Activated CD4-positive, alpha-beta memory T cell treated with anti-CD3 and anti-CD28 coated beads for 36 hours (primary cell): ENCODE results near the gene RNF19B. TPM values are rescaled to one million over a fixed set of nuclear protein-coding genes. Genes with fewer than 3 reads are reported as not detected.
"Not testable (repeated sequence)": the region's sequence is repeated elsewhere in the genome, so short reads cannot be mapped to it uniquely, and the experiment has no call there.

Source experiments
- CTCF ChIA-PET: fragments of 350-600 bp; sonication (Branson Sonifier 250); formaldehyde crosslinking; loops from one replicate; lab custom pipeline; 2021; ENCODE audit warnings: antibody characterized with exemption, inconsistent platforms; lab: Charles Lee
- POLR2A ChIA-PET: fragments of 350-600 bp; sonication (Branson Sonifier 250); formaldehyde crosslinking; loops from one replicate; lab custom pipeline; 2021; ENCODE audit warnings: antibody characterized with exemption; lab: Charles Lee
- DNase-seq: peaks from one replicate; pipeline ENCODE4 v3.0.0-alpha.2; 2020
- H3K27ac Mint-ChIP-seq: one replicate; pipeline ENCODE4 v1.8.0; 2021; ENCODE audit warnings: mixed read lengths
- H3K27me3 Mint-ChIP-seq: one replicate; pipeline ENCODE4 v1.8.0; 2021; ENCODE audit warnings: mixed read lengths
- H3K36me3 Mint-ChIP-seq: one replicate; pipeline ENCODE4 v1.8.0; 2021; ENCODE audit warnings: mixed read lengths
- H3K4me1 Mint-ChIP-seq: one replicate; pipeline ENCODE4 v1.8.0; 2021; ENCODE audit warnings: low read depth, mixed read lengths
- H3K4me3 Mint-ChIP-seq: one replicate; pipeline ENCODE4 v1.8.0; 2021; ENCODE audit warnings: mild to moderate bottlenecking, mixed read lengths
- H3K9me3 Mint-ChIP-seq: one replicate; pipeline ENCODE4 v1.8.0; 2021; ENCODE audit warnings: mixed read lengths
- intact Hi-C: fragments of 100-400 bp; cut with micrococcal nuclease; formaldehyde crosslinking; loops from one replicate; pipeline ENCODE4 v1.15.1; 2023
- total RNA-seq, 2 experiments: library from RNA; stranded (reverse); gene quantifications; one replicate each; pipeline ENCODE4 v1.2.3, GENCODE V29; 2021

Gene RNF19B
- total RNA-seq, 2 experiments from 2014 or later, result 72.4 to 72.8 TPM

GRCh38 chr1:32981003-32981901 is 16.6 kb upstream of the RNF19B start:
- Mint-ChIP-seq H3K4me3 (peak overlapping the region; percentile 53), H3K4me1 (peaks cover 57% of the 10 kb centered on the region), H3K27me3 (no peaks in the 10 kb centered on the region), H3K36me3 (peaks cover 2% of the 10 kb centered on the region), H3K9me3 (no peaks in the 10 kb centered on the region), H3K27ac (peak overlapping the region; percentile 88)
- ChIA-PET CTCF (interaction anchor here (0.5 to 1.7 kb wide), 13 partner anchors 8 to 118 kb away, joined by 3 to 8 read pairs (median 4); partner anchors contain the start of gene RNF19B), POLR2A (interaction anchor here (0.5 to 2.6 kb wide), 13 partner anchors 9 to 403 kb away, joined by 3 to 39 read pairs (median 4); partner anchors contain the start of gene RNF19B)
- intact Hi-C loops, result loop anchor here (1.0 kb wide), 4 partner anchors 11 to 44 kb away; partner anchors contain the start of gene RNF19B
- peak; percentile 84 for DNase-seq

DNA sequence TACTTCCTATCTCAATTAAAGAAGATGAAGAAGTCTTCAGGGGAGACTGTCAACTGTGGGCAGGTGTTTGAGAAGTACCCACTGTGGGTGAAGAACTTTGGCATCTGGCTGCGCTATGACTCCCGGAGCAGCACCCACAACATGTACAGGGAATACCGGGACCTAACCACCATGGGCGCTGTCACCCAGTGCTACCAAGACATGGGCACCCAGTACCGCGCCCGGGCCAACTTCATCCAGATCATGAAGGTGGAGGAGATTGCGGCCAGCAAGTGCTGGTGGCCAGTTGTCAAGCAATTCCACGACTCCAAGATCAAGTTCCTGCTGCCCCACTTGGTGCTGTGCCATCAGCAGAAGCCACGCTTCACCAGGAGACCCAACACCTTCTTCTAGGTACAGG is 15.5 kb upstream of the RNF19B start:
- no peak for DNase-seq
- Mint-ChIP-seq H3K27ac (peak overlapping the region; percentile 28), H3K27me3 (peaks cover 2% of the 10 kb centered on the region), H3K4me3 (no peak overlapping the region), H3K4me1 (peaks cover 52% of the 10 kb centered on the region), H3K9me3 (no peaks in the 10 kb centered on the region), H3K36me3 (peaks cover 2% of the 10 kb centered on the region)
- intact Hi-C loops, result no loop called here
- POLR2A ChIA-PET, result interaction anchor here (1.0 to 2.6 kb wide), 5 partner anchors 10 to 45 kb away, joined by 4 to 39 read pairs (median 16); partner anchors contain the start of gene RNF19B
- CTCF ChIA-PET, result interaction anchor here (1.2 to 1.7 kb wide), 5 partner anchors 9 to 75 kb away, joined by 4 to 8 read pairs (median 7); partner anchors contain the start of gene RNF19B

DNA sequence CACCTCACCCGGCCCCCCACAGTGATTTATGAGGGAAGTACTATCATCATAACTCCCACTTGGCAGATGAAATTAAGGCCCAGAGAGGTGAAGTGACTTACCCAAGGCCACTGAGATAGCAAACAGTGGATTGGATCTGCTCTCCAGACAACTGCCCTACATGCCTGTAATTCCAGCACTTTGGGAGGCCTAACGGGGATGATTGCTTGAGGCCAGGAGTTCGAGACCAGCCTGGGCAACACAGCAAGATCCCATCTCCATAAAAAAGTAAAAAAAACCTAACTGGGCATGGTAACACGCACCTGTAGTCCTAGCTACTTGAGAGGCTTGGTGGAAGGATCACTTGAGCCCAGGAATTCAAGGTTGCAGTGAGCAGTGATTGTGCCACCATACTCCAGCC is 14.2 kb upstream of the RNF19B start:
- Mint-ChIP-seq H3K4me1 (peaks cover 40% of the 10 kb centered on the region), H3K4me3 (no peak overlapping the region), H3K27ac (no peak overlapping the region), H3K36me3 (peaks cover 2% of the 10 kb centered on the region), H3K27me3 (peaks cover 2% of the 10 kb centered on the region), H3K9me3 (no peaks in the 10 kb centered on the region)
- DNase-seq, result no peak
- CTCF ChIA-PET, result no interaction called here
- POLR2A ChIA-PET, result no interaction called here
- intact Hi-C loops, result no loop called here

DNA sequence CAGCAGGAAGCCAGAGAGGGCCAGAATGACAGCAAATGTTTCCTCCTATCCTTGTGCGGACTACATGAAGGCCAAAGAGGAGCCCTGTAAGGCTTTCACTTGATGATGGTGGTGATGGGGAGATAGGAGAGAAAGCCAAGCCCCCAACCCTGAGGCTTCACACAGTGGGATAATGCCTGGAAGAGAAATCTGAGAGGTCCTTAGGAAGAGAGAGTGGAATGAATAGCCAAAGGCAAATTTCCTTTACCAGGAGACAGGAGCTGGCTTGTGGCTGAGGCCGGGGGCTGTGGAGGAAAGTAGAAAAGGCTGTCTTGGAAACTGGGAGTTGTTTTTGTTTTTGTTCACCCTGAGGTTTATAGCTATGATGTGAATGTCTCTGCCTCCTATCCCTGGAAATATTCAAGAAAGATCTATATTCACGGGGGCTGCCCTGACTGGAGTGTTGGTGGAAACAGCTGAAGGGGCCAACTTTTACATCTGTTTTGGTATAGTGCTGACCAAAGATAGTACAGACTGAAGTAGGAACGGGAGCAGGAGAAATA is 13.0 kb upstream of the RNF19B start:
- Mint-ChIP-seq H3K27ac (no peak overlapping the region), H3K4me1 (peaks cover 30% of the 10 kb centered on the region), H3K27me3 (peaks cover 4% of the 10 kb centered on the region), H3K9me3 (no peaks in the 10 kb centered on the region), H3K36me3 (peaks cover 2% of the 10 kb centered on the region), H3K4me3 (no peak overlapping the region)
- intact Hi-C loops, result no loop called here
- ChIA-PET POLR2A (no interaction called here), CTCF (no interaction called here)
- no peak for DNase-seq

DNA sequence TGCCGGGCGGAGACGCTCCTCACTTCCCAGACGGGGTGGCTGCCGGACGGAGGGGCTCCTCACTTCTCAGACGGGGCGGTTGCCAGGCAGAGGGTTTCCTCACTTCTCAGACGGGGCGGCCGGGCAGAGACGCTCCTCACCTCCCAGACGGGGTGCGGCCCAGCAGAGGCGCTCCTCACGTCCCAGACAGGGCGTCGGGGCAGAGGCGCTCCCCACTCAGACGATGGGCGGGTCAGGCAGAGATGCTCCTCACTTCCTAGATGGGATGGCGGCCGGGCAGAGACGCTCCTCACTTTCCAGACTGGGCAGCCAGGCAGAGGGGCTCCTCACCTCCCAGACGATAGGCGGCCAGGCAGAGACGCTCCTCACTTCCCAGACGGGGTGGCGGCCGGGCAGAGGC is 10.4 kb upstream of the RNF19B start:
- H3K4me3 Mint-ChIP-seq, POLR2A ChIA-PET, H3K9me3 Mint-ChIP-seq, H3K36me3 Mint-ChIP-seq, intact Hi-C loops, CTCF ChIA-PET, DNase-seq, H3K27ac Mint-ChIP-seq: not testable (repeated sequence)
- Mint-ChIP-seq H3K4me1 (peaks cover 24% of the 10 kb centered on the region), H3K27me3 (peaks cover 24% of the 10 kb centered on the region)

GRCh38 chr1:32973458-32973857 is 8.8 kb upstream of the RNF19B start:
- H3K27ac Mint-ChIP-seq, POLR2A ChIA-PET: not testable (repeated sequence)

GRCh38 chr1:32972814-32973428 is 8.3 kb upstream of the RNF19B start:
- CTCF ChIA-PET, result interaction anchor here (0.6 kb wide), 1 partner anchor 18 kb away, joined by 3 read pairs; no protein-coding TSS in a partner anchor
- no peak for DNase-seq
- H3K36me3 Mint-ChIP-seq, result peaks cover 5% of the 10 kb centered on the region
- peaks cover 24% of the 10 kb centered on the region for H3K27me3 Mint-ChIP-seq
- H3K9me3 Mint-ChIP-seq, result no peaks in the 10 kb centered on the region
- peak overlapping the region; percentile 67 for H3K4me3 Mint-ChIP-seq
- POLR2A ChIA-PET, result no interaction called here
- intact Hi-C loops, result no loop called here
- peaks cover 33% of the 10 kb centered on the region for H3K4me1 Mint-ChIP-seq
- no peak overlapping the region for H3K27ac Mint-ChIP-seq

More at GRCh38 chr1:32973458-32973857, 8.8 kb upstream of the RNF19B start:
- CTCF ChIA-PET, intact Hi-C loops, H3K36me3 Mint-ChIP-seq, H3K4me3 Mint-ChIP-seq, H3K9me3 Mint-ChIP-seq, DNase-seq: not testable (repeated sequence)
- peaks cover 24% of the 10 kb centered on the region for H3K27me3 Mint-ChIP-seq
- H3K4me1 Mint-ChIP-seq, result peaks cover 27% of the 10 kb centered on the region

- DNase-seq, result no peak
- intact Hi-C loops, result no loop called here
- Mint-ChIP-seq H3K36me3 (peaks cover 5% of the 10 kb centered on the region), H3K9me3 (no peaks in the 10 kb centered on the region), H3K4me1 (peaks cover 45% of the 10 kb centered on the region), H3K4me3 (no peak overlapping the region), H3K27me3 (peaks cover 24% of the 10 kb centered on the region), H3K27ac (no peak overlapping the region)
- POLR2A ChIA-PET, result interaction anchor here (2.9 kb wide), 1 partner anchor 9 kb away, joined by 14 read pairs; no protein-coding TSS in a partner anchor
- CTCF ChIA-PET, result interaction anchor here (0.6 to 0.9 kb wide), 2 partner anchors 10 to 35 kb away, joined by 3 read pairs; no protein-coding TSS in a partner anchor
These were observed 7.0 kb upstream of the RNF19B start for GRCh38 chr1:32971576-32971975.

DNA sequence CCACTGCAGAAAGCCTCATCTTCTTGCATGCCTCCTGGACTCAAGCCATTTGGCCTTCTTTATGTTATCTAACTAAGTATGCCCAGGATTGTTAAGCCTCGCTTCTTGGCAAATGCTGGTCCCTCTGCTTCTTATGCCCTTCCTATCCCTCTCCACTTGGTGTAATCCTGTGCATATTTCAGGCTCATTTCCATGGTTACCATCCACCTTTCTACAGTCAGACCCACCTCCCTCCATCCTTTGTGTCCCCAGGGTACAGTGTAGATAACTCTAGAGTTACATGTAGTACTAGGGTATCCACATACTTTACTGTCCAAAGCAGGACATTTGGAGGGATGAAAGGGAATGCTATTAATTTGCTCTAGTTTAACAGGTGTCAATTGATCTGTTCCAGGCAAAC is 6.5 kb upstream of the RNF19B start:
- intact Hi-C loops, result no loop called here
- H3K27me3 Mint-ChIP-seq, result peaks cover 24% of the 10 kb centered on the region
- POLR2A ChIA-PET, result interaction anchor here (2.9 kb wide), 1 partner anchor 10 kb away, joined by 14 read pairs; no protein-coding TSS in a partner anchor
- H3K9me3 Mint-ChIP-seq, result no peaks in the 10 kb centered on the region
- H3K4me1 Mint-ChIP-seq, result peaks cover 48% of the 10 kb centered on the region
- H3K4me3 Mint-ChIP-seq, result no peak overlapping the region
- CTCF ChIA-PET, result interaction anchor here (0.9 kb wide), 1 partner anchor 36 kb away, joined by 3 read pairs; no protein-coding TSS in a partner anchor
- no peak for DNase-seq
- H3K27ac Mint-ChIP-seq, result no peak overlapping the region
- H3K36me3 Mint-ChIP-seq, result peaks cover 5% of the 10 kb centered on the region

DNA sequence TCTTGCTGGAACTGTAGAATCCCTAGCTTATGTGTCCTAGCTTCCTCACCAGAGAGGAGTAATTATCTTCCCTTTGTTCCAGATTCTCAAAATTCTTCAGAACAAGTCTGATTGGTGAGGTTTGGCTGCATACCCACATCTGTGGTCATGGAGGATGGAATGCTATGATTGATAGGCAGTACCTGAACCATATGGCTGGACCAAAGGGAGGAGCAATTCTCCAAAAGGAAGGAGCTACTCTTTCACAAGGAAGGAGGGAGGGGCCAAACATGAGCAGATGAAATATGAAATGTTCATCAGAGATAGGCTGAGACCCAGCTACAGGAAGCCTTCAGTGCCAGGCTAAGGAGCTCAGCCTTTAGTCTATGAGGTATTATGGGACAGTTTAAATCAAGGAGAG is 5.0 kb upstream of the RNF19B start:
- Mint-ChIP-seq H3K27ac (no peak overlapping the region), H3K4me3 (no peak overlapping the region), H3K27me3 (peaks cover 22% of the 10 kb centered on the region), H3K9me3 (no peaks in the 10 kb centered on the region), H3K4me1 (peaks cover 50% of the 10 kb centered on the region), H3K36me3 (peaks cover 5% of the 10 kb centered on the region)
- POLR2A ChIA-PET, result interaction anchor here (0.6 to 2.9 kb wide), 3 partner anchors 11 to 55 kb away, joined by 3 to 14 read pairs (median 6); no protein-coding TSS in a partner anchor
- CTCF ChIA-PET, result interaction anchor here (1.7 kb wide), 1 partner anchor 15 kb away, joined by 3 read pairs; no protein-coding TSS in a partner anchor
- intact Hi-C loops, result loop anchor here (2.0 kb wide), 1 partner anchor 55 kb away; no protein-coding TSS in a partner anchor
- DNase-seq, result no peak

- intact Hi-C loops, result loop anchor here (1.0 to 2.0 kb wide), 2 partner anchors 13 to 57 kb away; no protein-coding TSS in a partner anchor
- H3K27me3 Mint-ChIP-seq, result peaks cover 22% of the 10 kb centered on the region
- DNase-seq, result no peak
- H3K4me3 Mint-ChIP-seq, result no peak overlapping the region
- peaks cover 9% of the 10 kb centered on the region for H3K36me3 Mint-ChIP-seq
- peak overlapping the region; percentile 82 for H3K27ac Mint-ChIP-seq
- CTCF ChIA-PET, result interaction anchor here (1.1 to 1.7 kb wide), 3 partner anchors 17 to 76 kb away, joined by 3 to 4 read pairs (median 3); no protein-coding TSS in a partner anchor
- H3K4me1 Mint-ChIP-seq, result peaks cover 53% of the 10 kb centered on the region
- H3K9me3 Mint-ChIP-seq, result no peaks in the 10 kb centered on the region
- POLR2A ChIA-PET, result interaction anchor here (1.1 to 1.9 kb wide), 2 partner anchors 13 to 21 kb away, joined by 5 to 16 read pairs; no protein-coding TSS in a partner anchor
These were observed 3.4 kb upstream of the RNF19B start for GRCh38 chr1:32967888-32968568.
